Left lung (tissue), 10 donors: ENCODE data around the gene UNC13D. TPM values are rescaled to one million over a fixed set of nuclear protein-coding genes. Genes with fewer than 3 reads are reported as not detected.
A peak's percentile ranks its signal among the peaks of the same experiment; 100 is the strongest.

ENCODE experiments used
- ATAC-seq: fragments of 200-7000 bp; cut with Tn5 transposase; one replicate; pipeline ENCODE4 v1.9.1; 2020; ENCODE audit warnings: moderate library complexity
- DNase-seq, 4 donors: peaks; one replicate each; pipeline ENCODE4 v3.0.0-alpha.2; 2013 to 2020
- H3K27ac ChIP-seq, 2 donors: fragments of 200-600 bp; sonication (generic) in 1 of 2; one replicate each; pipeline versions ENCODE4 v1.5.0 to v1.8.0; 2020 to 2021
- H3K27me3 ChIP-seq, 2 donors: fragments of 200-600 bp; sonication (generic) in 1 of 2; one replicate each; pipeline versions ENCODE4 v1.5.0 to v1.8.0; 2020 to 2021
- H3K36me3 ChIP-seq, 2 donors: fragments of 200-600 bp; sonication (generic) in 1 of 2; one replicate each; pipeline versions ENCODE4 v1.5.0 to v1.8.0; 2020 to 2021
- H3K4me1 ChIP-seq, 2 donors: fragments of 200-600 bp; one replicate each; pipeline ENCODE4 v1.8.0; 2021
- H3K4me3 ChIP-seq, 2 donors: fragments of 200-600 bp; sonication (generic) in 1 of 2; one replicate each; pipeline versions ENCODE4 v1.5.0 to v1.8.0; 2020 to 2021; ENCODE audit warnings: mild to moderate bottlenecking in 1 of 2
- H3K9me3 ChIP-seq, 2 donors: fragments of 200-600 bp; sonication (generic) in 1 of 2; one replicate each; pipeline versions ENCODE4 v1.5.0 to v1.8.0; 2020 to 2021
- CTCF ChIP-seq, 2 donors: fragments of 200-600 bp; sonication (generic) in 1 of 2; IDR thresholded peaks; one replicate each; pipeline versions ENCODE4 v1.5.0 to v1.8.0; 2021; ENCODE audit warnings: antibody characterized with exemption in 2 of 2
- intact Hi-C, 2 donors: fragments of 100-400 bp; cut with DNase I; formaldehyde crosslinking; loops; one replicate each; pipeline versions ENCODE4 v1.11.2 to v1.14.2; 2022
- polyA plus RNA-seq, 6 donors: library from polyadenylated mRNA; unstranded; fragments of 120-200 nt; gene quantifications; one replicate each; pipeline ENCODE4 v1.2.1, GENCODE V29; 2013; ENCODE audit not compliant: insufficient read length in 6 of 6
- total RNA-seq, 2 donors: library from RNA; stranded (reverse); fragmentation: NEBNext Ultra II Directional; extraction: Animal tissue kit (Norgen Biotek cat#: 25700); gene quantifications; one replicate each; pipeline ENCODE4 v1.2.1, GENCODE V29; 2021
- donor health status: DM: no; HTN: yes; CAD: no.
- donor health status: DM: no; HTN: no; CAD: no.

The UNC13D gene
- total and polyA plus RNA-seq, 8 donors: 24.9 to 91.4 (median 40.1) TPM

- peak overlapping the region in 1 of 2 donors; percentile 61 for H3K4me3 ChIP-seq
- H3K36me3 ChIP-seq: peaks cover 0 to 65% of the 10 kb centered on the region in 2 donors
- H3K9me3 ChIP-seq: no peaks in the 10 kb centered on the region
- no peaks in the 10 kb centered on the region for H3K27me3 ChIP-seq
- peak overlapping the region; percentile 87 to 93 for H3K27ac ChIP-seq
- ATAC-seq (peak; percentile 82), DNase-seq (peak in 3 of 4 donors; percentile 78 to 94 (median 91))
- peaks cover 31 to 80% of the 10 kb centered on the region in 2 donors for H3K4me1 ChIP-seq
- intact Hi-C loops: no loop called here
- TF ChIP-seq CTCF (IDR thresholded peaks at IDR 0.05): peak; percentile 77 to 95
Observed at GRCh38 chr17:75845058-75845711, 981 bp upstream of the UNC13D start.

GRCh38 chr17:75844530-75845057 is 390 bp upstream of the UNC13D start:
- intact Hi-C loops: no loop called here
- peak in 3 of 4 donors; percentile 84 to 90 (median 85) for DNase-seq
- ATAC-seq: peak; percentile 81
- no peaks in the 10 kb centered on the region for H3K9me3 ChIP-seq
- H3K4me1 ChIP-seq: peaks cover 31 to 76% of the 10 kb centered on the region in 2 donors
- peaks cover 0 to 65% of the 10 kb centered on the region in 2 donors for H3K36me3 ChIP-seq
- peak overlapping the region; percentile 21 to 61 for H3K4me3 ChIP-seq
- no peak for TF ChIP-seq CTCF (IDR thresholded peaks at IDR 0.05)
- H3K27ac ChIP-seq: peak overlapping the region; percentile 87 to 93
- no peaks in the 10 kb centered on the region for H3K27me3 ChIP-seq

GRCh38 chr17:75842963-75843576 is 1.1 kb downstream of the UNC13D start:
- Histone ChIP-seq H3K4me1 (peaks cover 27 to 61% of the 10 kb centered on the region in 2 donors), H3K27ac (peak overlapping the region in 1 of 2 donors; percentile 93), H3K9me3 (no peaks in the 10 kb centered on the region), H3K36me3 (peaks cover 0 to 65% of the 10 kb centered on the region in 2 donors), H3K4me3 (peak overlapping the region; percentile 21 to 61), H3K27me3 (no peaks in the 10 kb centered on the region)
- intact Hi-C loops: no loop called here
- no peak for TF ChIP-seq CTCF (IDR thresholded peaks at IDR 0.05)
- DNase-seq: peak in 1 of 4 donors; percentile 59
- no peak for ATAC-seq

- intact Hi-C loops: no loop called here
Observed at GRCh38 chr17:75842411-75842810, 1.8 kb downstream of the UNC13D start.

More at GRCh38 chr17:75842411-75842810, 1.8 kb downstream of the UNC13D start:
- DNase-seq (peak in 1 of 4 donors; percentile 50), ATAC-seq (no peak)
- TF ChIP-seq CTCF (IDR thresholded peaks at IDR 0.05): no peak
- Histone ChIP-seq H3K9me3 (no peaks in the 10 kb centered on the region), H3K36me3 (peaks cover 0 to 65% of the 10 kb centered on the region in 2 donors), H3K27ac (peak overlapping the region in 1 of 2 donors; percentile 93), H3K4me3 (peak overlapping the region in 1 of 2 donors; percentile 61), H3K4me1 (peaks cover 26 to 54% of the 10 kb centered on the region in 2 donors), H3K27me3 (no peaks in the 10 kb centered on the region)
